Loucy (cell line): ENCODE data around the gene DTNA.

ENCODE experiments used
- EZH2phosphoT487 ChIP-seq: fragments of 200-600 bp; IDR thresholded peaks from 2 replicates; pipeline ENCODE4 v1.6.1; 2018; ENCODE audit warnings: antibody characterized with exemption, mild to moderate bottlenecking, moderate library complexity, borderline replicate concordance
- TF ChIP-seq, protein P1 (sequence below): fragments of 200-600 bp; sonication (generic); conservative IDR thresholded peaks from 2 replicates; pipeline ENCODE4 v1.5.1; 2014; ENCODE audit warnings: mild to moderate bottlenecking, antibody characterized with exemption, low read length

- TF ChIP-seq, protein P1, sequence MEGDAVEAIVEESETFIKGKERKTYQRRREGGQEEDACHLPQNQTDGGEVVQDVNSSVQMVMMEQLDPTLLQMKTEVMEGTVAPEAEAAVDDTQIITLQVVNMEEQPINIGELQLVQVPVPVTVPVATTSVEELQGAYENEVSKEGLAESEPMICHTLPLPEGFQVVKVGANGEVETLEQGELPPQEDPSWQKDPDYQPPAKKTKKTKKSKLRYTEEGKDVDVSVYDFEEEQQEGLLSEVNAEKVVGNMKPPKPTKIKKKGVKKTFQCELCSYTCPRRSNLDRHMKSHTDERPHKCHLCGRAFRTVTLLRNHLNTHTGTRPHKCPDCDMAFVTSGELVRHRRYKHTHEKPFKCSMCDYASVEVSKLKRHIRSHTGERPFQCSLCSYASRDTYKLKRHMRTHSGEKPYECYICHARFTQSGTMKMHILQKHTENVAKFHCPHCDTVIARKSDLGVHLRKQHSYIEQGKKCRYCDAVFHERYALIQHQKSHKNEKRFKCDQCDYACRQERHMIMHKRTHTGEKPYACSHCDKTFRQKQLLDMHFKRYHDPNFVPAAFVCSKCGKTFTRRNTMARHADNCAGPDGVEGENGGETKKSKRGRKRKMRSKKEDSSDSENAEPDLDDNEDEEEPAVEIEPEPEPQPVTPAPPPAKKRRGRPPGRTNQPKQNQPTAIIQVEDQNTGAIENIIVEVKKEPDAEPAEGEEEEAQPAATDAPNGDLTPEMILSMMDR = no peak
- TF ChIP-seq EZH2phosphoT487 = no peak
These were observed 211.1 kb downstream of the DTNA start for GRCh38 chr18:34921226-34921625.
